Neural cell (in vitro differentiated cells): ENCODE data around the gene MED12.

ENCODE experiments used
- CTCF ChIP-seq: fragments of 450-650 bp; IDR thresholded peaks from 2 replicates; pipeline ENCODE4 v1.5.1; 2014; ENCODE audit warnings: antibody characterized with exemption, mild to moderate bottlenecking, moderate library complexity; ENCODE audit not compliant: poor library complexity, severe bottlenecking
- EZH2 ChIP-seq: fragments of 200-600, 300-800 bp; shearing (Covaris generic), sonication (generic); IDR thresholded peaks from 2 replicates; pipeline ENCODE4 v1.6.1; 2014; ENCODE audit warnings: antibody characterized with exemption, low read length, borderline replicate concordance, mild to moderate bottlenecking; ENCODE audit not compliant: insufficient read depth, poor library complexity, severe bottlenecking
- MXI1 ChIP-seq: fragments of 450-650 bp; conservative IDR thresholded peaks from 2 replicates; pipeline ENCODE4 v1.6.1; 2014; ENCODE audit warnings: antibody characterized with exemption, mild to moderate bottlenecking; ENCODE audit not compliant: poor library complexity, severe bottlenecking
- SMC3 ChIP-seq: fragments of 450-650 bp; conservative IDR thresholded peaks from 2 replicates; pipeline ENCODE4 v1.6.1; 2014; ENCODE audit warnings: antibody characterized with exemption, mild to moderate bottlenecking, moderate library complexity; ENCODE audit not compliant: poor library complexity
- TAF1 ChIP-seq: IDR thresholded peaks from 2 replicates; pipeline ENCODE4 v1.6.1; 2012; ENCODE audit warnings: low read depth

DNA sequence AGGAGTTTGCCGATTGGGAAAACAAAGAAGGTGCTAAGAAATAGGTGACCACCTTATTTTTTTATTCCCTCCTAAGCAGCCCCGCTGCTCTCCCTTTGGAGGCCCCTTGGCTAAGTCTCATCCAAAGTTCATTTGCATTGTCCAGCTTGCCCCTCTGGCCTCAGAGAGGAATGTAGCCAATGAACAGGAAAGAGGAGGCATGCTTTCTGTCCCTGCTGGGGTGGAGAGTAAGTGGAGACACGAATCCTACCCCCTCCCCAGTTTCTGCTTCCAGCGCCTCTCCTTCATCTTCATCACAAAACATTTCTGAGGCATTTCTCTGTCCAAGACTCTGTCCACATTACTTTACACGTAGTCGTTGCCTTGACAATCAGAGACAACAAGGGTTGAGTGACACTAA lies 64.9 kb downstream of the MED12 start:
- TF ChIP-seq MXI1 (no peak), CTCF (no peak), TAF1 (no peak), EZH2 (no peak), SMC3 (no peak)
